HEK293 (cell line): ENCODE data around the gene AGXT.

Experiments used
- CTCF ChIA-PET: fragments of 350-600 bp; formaldehyde crosslinking; extraction: SDS; loops from one replicate; lab custom pipeline; 2021; ENCODE audit warnings: antibody characterized with exemption; lab: Yijun Ruan, JAX
- POLR2A ChIA-PET: fragments of 300-600 bp; formaldehyde crosslinking; extraction: SDS; loops from one replicate; lab custom pipeline; 2020; ENCODE audit warnings: antibody characterized with exemption, inconsistent platforms; lab: Yijun Ruan, JAX
- H3K27ac ChIP-seq: fragments of 200-500 bp; sonication (Bioruptor generic); 2 replicates; pipeline ENCODE4 v1.5.1; 2014; ENCODE audit warnings: low read depth, low read length, control low read depth, inconsistent platforms; ENCODE audit errors: extremely low read depth
- H3K36me3 ChIP-seq, 2 experiments: fragments of 200-500 bp in 1 of 2; sonication (Bioruptor generic) in 1 of 2; 1 replicate in 1 of 2; 2 replicates in 1 of 2; pipeline ENCODE4 v1.5.1; 2014 to 2017; ENCODE audit warnings: inconsistent platforms in 2 of 2, low read length in 2 of 2; ENCODE audit not compliant: control insufficient read depth in 2 of 2, insufficient read depth in 1 of 2
- H3K4me1 ChIP-seq: fragments of 200-500 bp; sonication (Bioruptor generic); 2 replicates; pipeline ENCODE4 v1.5.1; 2014; ENCODE audit warnings: mild to moderate bottlenecking, low read length, inconsistent platforms; ENCODE audit not compliant: control insufficient read depth, insufficient read depth
- H3K4me3 ChIP-seq: 2 replicates; pipeline ENCODE4 v1.5.1; 2011; ENCODE audit warnings: low read depth, mild to moderate bottlenecking, control low read depth, low read length, moderate library complexity
- H3K9me3 ChIP-seq: fragments of 200-500 bp; sonication (Bioruptor generic); 2 replicates; pipeline ENCODE4 v1.5.1; 2014; ENCODE audit warnings: low read depth, low read length, inconsistent platforms; ENCODE audit not compliant: control insufficient read depth, insufficient read depth
- FEZF1 ChIP-seq: fragments of 450-650 bp; formaldehyde crosslinking; IDR thresholded peaks from 2 replicates; pipeline ENCODE4 v1.5.1; 2016; ENCODE audit warnings: missing biosample characterization, missing genetic modification characterization
- GLI4 ChIP-seq: fragments of 450-650 bp; formaldehyde crosslinking; IDR thresholded peaks from 2 replicates; pipeline ENCODE4 v1.5.1; 2016; ENCODE audit warnings: missing biosample characterization, missing genetic modification characterization
- KLF16 ChIP-seq: fragments of 450-650 bp; formaldehyde crosslinking; IDR thresholded peaks from 2 replicates; pipeline ENCODE4 v1.5.1; 2017; ENCODE audit warnings: missing biosample characterization, missing genetic modification characterization
- KLF8 ChIP-seq: fragments of 450-650 bp; formaldehyde crosslinking; IDR thresholded peaks from 2 replicates; pipeline ENCODE4 v1.5.1; 2016; ENCODE audit warnings: missing biosample characterization, missing genetic modification characterization
- MYNN ChIP-seq: fragments of 450-650 bp; formaldehyde crosslinking; IDR thresholded peaks from 2 replicates; pipeline ENCODE4 v1.5.1; 2016; ENCODE audit warnings: missing biosample characterization, missing genetic modification characterization, borderline replicate concordance
- PRDM6 ChIP-seq: fragments of 450-650 bp; formaldehyde crosslinking; IDR thresholded peaks from 2 replicates; pipeline ENCODE4 v1.5.1; 2017; ENCODE audit warnings: missing biosample characterization, missing genetic modification characterization
- ZBTB17 ChIP-seq: fragments of 450-650 bp; formaldehyde crosslinking; IDR thresholded peaks from 2 replicates; pipeline ENCODE4 v1.5.1; 2016; ENCODE audit warnings: missing biosample characterization, missing genetic modification characterization
- ZBTB20 ChIP-seq: fragments of 450-650 bp; formaldehyde crosslinking; IDR thresholded peaks from 2 replicates; pipeline ENCODE4 v1.5.1; 2016; ENCODE audit warnings: missing biosample characterization, missing genetic modification characterization
- ZBTB21 ChIP-seq: fragments of 450-650 bp; formaldehyde crosslinking; IDR thresholded peaks from 2 replicates; pipeline ENCODE4 v1.5.1; 2017; ENCODE audit warnings: missing biosample characterization, missing genetic modification characterization
- ZBTB48 ChIP-seq: fragments of 450-650 bp; formaldehyde crosslinking; IDR thresholded peaks from 2 replicates; pipeline ENCODE4 v1.5.1; 2016; ENCODE audit warnings: missing biosample characterization, missing genetic modification characterization
- ZIC2 ChIP-seq: fragments of 450-650 bp; formaldehyde crosslinking; IDR thresholded peaks from 2 replicates; pipeline ENCODE4 v1.5.1; 2016; ENCODE audit warnings: missing biosample characterization, missing genetic modification characterization
- ZNF112 ChIP-seq: fragments of 450-650 bp; formaldehyde crosslinking; IDR thresholded peaks from 2 replicates; pipeline ENCODE4 v1.5.0; 2017; ENCODE audit warnings: missing biosample characterization, missing genetic modification characterization
- ZNF114 ChIP-seq: fragments of 450-650 bp; formaldehyde crosslinking; IDR thresholded peaks from 2 replicates; pipeline ENCODE4 v1.5.0; 2017; ENCODE audit warnings: missing biosample characterization, missing genetic modification characterization
- ZNF324 ChIP-seq: fragments of 450-650 bp; formaldehyde crosslinking; IDR thresholded peaks from 2 replicates; pipeline ENCODE4 v1.5.1; 2016; ENCODE audit warnings: missing biosample characterization, missing genetic modification characterization
- ZNF558 ChIP-seq: fragments of 450-650 bp; formaldehyde crosslinking; IDR thresholded peaks from 2 replicates; pipeline ENCODE4 v1.5.1; 2016; ENCODE audit warnings: missing biosample characterization, missing genetic modification characterization
- ZNF561 ChIP-seq: fragments of 450-650 bp; IDR thresholded peaks from 2 replicates; pipeline ENCODE4 v1.5.1; 2018; ENCODE audit warnings: missing biosample characterization, missing genetic modification characterization, borderline replicate concordance
- ZNF639 ChIP-seq: fragments of 450-650 bp; formaldehyde crosslinking; IDR thresholded peaks from 2 replicates; pipeline ENCODE4 v1.5.1; 2016; ENCODE audit warnings: missing biosample characterization, missing genetic modification characterization
- ZNF645 ChIP-seq: fragments of 450-650 bp; formaldehyde crosslinking; IDR thresholded peaks from 2 replicates; pipeline ENCODE4; 2016; ENCODE audit warnings: missing biosample characterization, missing genetic modification characterization
- ZNF692 ChIP-seq: fragments of 450-650 bp; formaldehyde crosslinking; IDR thresholded peaks from 2 replicates; pipeline ENCODE4 v1.5.1; 2016; ENCODE audit warnings: missing biosample characterization, missing genetic modification characterization
- ZNF791 ChIP-seq: fragments of 450-650 bp; formaldehyde crosslinking; IDR thresholded peaks from 2 replicates; pipeline ENCODE4 v1.5.1; 2016; ENCODE audit warnings: missing biosample characterization, missing genetic modification characterization
- TF ChIP-seq, protein P1 (sequence below): fragments of 450-650 bp; formaldehyde crosslinking; IDR thresholded peaks from 2 replicates; pipeline ENCODE4 v1.5.1; 2016; ENCODE audit warnings: missing biosample characterization, missing genetic modification characterization
- TF ChIP-seq, protein P2 (sequence below): fragments of 450-650 bp; formaldehyde crosslinking; IDR thresholded peaks from 2 replicates; pipeline ENCODE4 v1.5.1; 2016; ENCODE audit warnings: missing biosample characterization, missing genetic modification characterization
- TF ChIP-seq, protein P3 (sequence below): fragments of 450-650 bp; formaldehyde crosslinking; optimal IDR thresholded peaks from 2 replicates; pipeline ENCODE3; 2016; ENCODE audit warnings: missing biosample characterization, mild to moderate bottlenecking, missing genetic modification characterization

Gene AGXT

GRCh38 chr2:240890691-240891090, 22.1 kb downstream of the AGXT start (continued):
- no peak for TF ChIP-seq ZNF561 (tag by site-specific recombination)
- TF ChIP-seq FEZF1 (tag by site-specific recombination): no peak

DNA sequence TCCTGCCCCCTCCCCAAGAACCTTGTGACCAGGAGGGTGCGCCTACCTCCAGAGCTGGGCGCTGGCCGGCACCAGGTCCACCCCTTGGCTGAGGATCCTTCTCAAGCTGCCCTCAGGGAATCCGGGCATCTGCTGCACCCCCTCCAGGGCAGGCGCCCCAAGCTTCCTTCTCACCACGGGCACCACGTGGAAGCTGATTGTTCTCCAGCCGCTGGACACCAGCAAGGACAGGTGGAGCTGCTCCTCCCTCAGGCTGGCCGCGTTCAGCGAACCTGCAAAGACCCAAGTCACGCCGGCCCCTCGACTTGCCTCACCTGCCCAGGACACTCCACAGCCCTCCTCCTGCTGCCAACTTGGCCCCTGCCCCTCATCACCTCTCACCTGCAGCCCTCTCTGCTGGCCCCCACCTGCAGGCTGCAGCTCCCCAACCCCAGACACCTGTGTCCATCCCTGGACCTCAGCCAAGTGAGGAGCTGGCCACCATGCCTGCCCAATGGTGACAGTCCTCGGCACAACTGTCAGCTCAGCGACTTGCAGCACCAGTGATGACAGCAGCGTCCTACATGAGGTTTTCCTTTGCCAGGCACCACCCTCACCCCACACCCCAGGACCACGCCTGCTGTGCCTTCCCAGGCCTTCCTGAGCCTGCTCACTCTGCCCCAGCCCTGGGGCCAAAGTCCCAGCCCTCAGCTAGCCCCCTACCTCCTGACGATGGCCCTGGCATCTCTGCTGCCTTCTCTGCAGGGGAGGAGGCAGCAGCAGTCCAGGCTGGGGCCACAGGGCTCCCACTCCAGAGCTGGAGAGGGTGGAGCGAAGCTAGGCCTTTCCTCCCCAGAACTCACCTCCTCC, 23.1 kb downstream of the AGXT start:
- no peaks in the 10 kb centered on the region for H3K36me3 ChIP-seq
- H3K4me3 ChIP-seq: no peak overlapping the region
- no peaks in the 10 kb centered on the region for H3K9me3 ChIP-seq
- TF ChIP-seq, protein P1, sequence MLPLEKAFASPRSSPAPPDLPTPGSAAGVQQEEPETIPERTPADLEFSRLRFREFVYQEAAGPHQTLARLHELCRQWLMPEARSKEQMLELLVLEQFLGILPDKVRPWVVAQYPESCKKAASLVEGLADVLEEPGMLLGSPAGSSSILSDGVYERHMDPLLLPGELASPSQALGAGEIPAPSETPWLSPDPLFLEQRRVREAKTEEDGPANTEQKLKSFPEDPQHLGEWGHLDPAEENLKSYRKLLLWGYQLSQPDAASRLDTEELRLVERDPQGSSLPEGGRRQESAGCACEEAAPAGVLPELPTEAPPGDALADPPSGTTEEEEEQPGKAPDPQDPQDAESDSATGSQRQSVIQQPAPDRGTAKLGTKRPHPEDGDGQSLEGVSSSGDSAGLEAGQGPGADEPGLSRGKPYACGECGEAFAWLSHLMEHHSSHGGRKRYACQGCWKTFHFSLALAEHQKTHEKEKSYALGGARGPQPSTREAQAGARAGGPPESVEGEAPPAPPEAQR (tag by site-specific recombination): no peak
- TF ChIP-seq ZBTB21 (tag by site-specific recombination): no peak
- no peak for TF ChIP-seq ZNF558 (tag by site-specific recombination)
- no peak for TF ChIP-seq ZNF645
- TF ChIP-seq, protein P2, sequence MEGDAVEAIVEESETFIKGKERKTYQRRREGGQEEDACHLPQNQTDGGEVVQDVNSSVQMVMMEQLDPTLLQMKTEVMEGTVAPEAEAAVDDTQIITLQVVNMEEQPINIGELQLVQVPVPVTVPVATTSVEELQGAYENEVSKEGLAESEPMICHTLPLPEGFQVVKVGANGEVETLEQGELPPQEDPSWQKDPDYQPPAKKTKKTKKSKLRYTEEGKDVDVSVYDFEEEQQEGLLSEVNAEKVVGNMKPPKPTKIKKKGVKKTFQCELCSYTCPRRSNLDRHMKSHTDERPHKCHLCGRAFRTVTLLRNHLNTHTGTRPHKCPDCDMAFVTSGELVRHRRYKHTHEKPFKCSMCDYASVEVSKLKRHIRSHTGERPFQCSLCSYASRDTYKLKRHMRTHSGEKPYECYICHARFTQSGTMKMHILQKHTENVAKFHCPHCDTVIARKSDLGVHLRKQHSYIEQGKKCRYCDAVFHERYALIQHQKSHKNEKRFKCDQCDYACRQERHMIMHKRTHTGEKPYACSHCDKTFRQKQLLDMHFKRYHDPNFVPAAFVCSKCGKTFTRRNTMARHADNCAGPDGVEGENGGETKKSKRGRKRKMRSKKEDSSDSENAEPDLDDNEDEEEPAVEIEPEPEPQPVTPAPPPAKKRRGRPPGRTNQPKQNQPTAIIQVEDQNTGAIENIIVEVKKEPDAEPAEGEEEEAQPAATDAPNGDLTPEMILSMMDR: no peak
- TF ChIP-seq ZNF692 (tag by site-specific recombination): no peak
- TF ChIP-seq ZIC2 (tag by site-specific recombination): peak; percentile 44
- no peak for TF ChIP-seq PRDM6 (tag by site-specific recombination)
- TF ChIP-seq, all 188 proteins: peak for 1
- Histone ChIP-seq H3K4me1 (no peaks in the 10 kb centered on the region), H3K27ac (no peak overlapping the region)
- POLR2A ChIA-PET: interaction anchor here (0.6 kb wide), 1 partner anchor 412 kb away, joined by 3 read pairs; no protein-coding TSS in a partner anchor
- CTCF ChIA-PET: interaction anchor here (2.2 kb wide), 1 partner anchor 23 kb away, joined by 7 read pairs; no protein-coding TSS in a partner anchor

GRCh38 chr2:240892356-240892755, 23.7 kb downstream of the AGXT start:
- Histone ChIP-seq H3K27ac (no peak overlapping the region), H3K9me3 (no peaks in the 10 kb centered on the region), H3K4me1 (no peaks in the 10 kb centered on the region), H3K36me3 (no peaks in the 10 kb centered on the region), H3K4me3 (no peak overlapping the region)
- ChIA-PET CTCF (interaction anchor here (1.3 kb wide), 1 partner anchor 20 kb away, joined by 3 read pairs; no protein-coding TSS in a partner anchor), POLR2A (interaction anchor here (0.6 kb wide), 1 partner anchor 412 kb away, joined by 3 read pairs; no protein-coding TSS in a partner anchor)
- TF ChIP-seq GLI4 (no peak), KLF16 (tag by site-specific recombination) (no peak), ZNF639 (no peak), KLF8 (tag by site-specific recombination) (no peak), MYNN (tag by site-specific recombination) (no peak), ZBTB48 (tag by site-specific recombination) (no peak), ZBTB20 (tag by site-specific recombination) (no peak), ZNF791 (tag by site-specific recombination) (no peak), ZBTB17 (no peak), ZNF114 (tag by site-specific recombination) (no peak), ZNF324 (no peak), ZNF112 (no peak)
- TF ChIP-seq, protein P3, sequence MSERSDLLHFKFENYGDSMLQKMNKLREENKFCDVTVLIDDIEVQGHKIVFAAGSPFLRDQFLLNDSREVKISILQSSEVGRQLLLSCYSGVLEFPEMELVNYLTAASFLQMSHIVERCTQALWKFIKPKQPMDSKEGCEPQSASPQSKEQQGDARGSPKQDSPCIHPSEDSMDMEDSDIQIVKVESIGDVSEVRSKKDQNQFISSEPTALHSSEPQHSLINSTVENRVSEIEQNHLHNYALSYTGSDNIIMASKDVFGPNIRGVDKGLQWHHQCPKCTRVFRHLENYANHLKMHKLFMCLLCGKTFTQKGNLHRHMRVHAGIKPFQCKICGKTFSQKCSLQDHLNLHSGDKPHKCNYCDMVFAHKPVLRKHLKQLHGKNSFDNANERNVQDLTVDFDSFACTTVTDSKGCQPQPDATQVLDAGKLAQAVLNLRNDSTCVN (tag by site-specific recombination): no peak
